Upper lobe of left lung (tissue), 4 donors: ENCODE measurements around the gene CRYBG1.

Experiments used
- CTCF ChIP-seq, 6 experiments: fragments of 450-650 bp in 4 of 6; fragments of 200-600 bp in 2 of 6; sonication (generic) in 2 of 6; IDR thresholded peaks; one replicate each; pipeline ENCODE4 v1.5.1; 2016 to 2019; ENCODE audit warnings: antibody characterized with exemption in 6 of 6
- POLR2A ChIP-seq, 4 donors: fragments of 450-650 bp; IDR thresholded peaks; one replicate each; pipeline ENCODE4 v1.5.1; 2016 to 2017; ENCODE audit warnings: antibody characterized with exemption in 4 of 4, mild to moderate bottlenecking in 2 of 4
- POLR2AphosphoS5 ChIP-seq, 2 donors: sonication (generic); formaldehyde crosslinking; IDR thresholded peaks; one replicate each; pipeline ENCODE4 v1.5.1; 2017; ENCODE audit warnings: antibody characterized with exemption in 2 of 2

- TF ChIP-seq CTCF (IDR thresholded peaks at IDR 0.05) (no peak), POLR2A (IDR thresholded peaks at IDR 0.05) (no peak), POLR2AphosphoS5 (IDR thresholded peaks at IDR 0.05) (no peak)
These were observed 168.9 kb downstream of the CRYBG1 start for GRCh38 chr6:106529438-106529837.
